Left lung (tissue), 10 donors: ENCODE results near the gene TLK1. TPM values are rescaled to one million over a fixed set of nuclear protein-coding genes. Genes with fewer than 3 reads are reported as not detected.

Source experiments
- ATAC-seq: fragments of 200-7000 bp; cut with Tn5 transposase; one replicate; pipeline ENCODE4 v1.9.1; 2020; ENCODE audit warnings: moderate library complexity
- DNase-seq, 4 donors: peaks; one replicate each; pipeline ENCODE4 v3.0.0-alpha.2; 2013 to 2020
- H3K27ac ChIP-seq, 2 donors: fragments of 200-600 bp; sonication (generic) in 1 of 2; one replicate each; pipeline versions ENCODE4 v1.5.0 to v1.8.0; 2020 to 2021
- H3K27me3 ChIP-seq, 2 donors: fragments of 200-600 bp; sonication (generic) in 1 of 2; one replicate each; pipeline versions ENCODE4 v1.5.0 to v1.8.0; 2020 to 2021
- H3K36me3 ChIP-seq, 2 donors: fragments of 200-600 bp; sonication (generic) in 1 of 2; one replicate each; pipeline versions ENCODE4 v1.5.0 to v1.8.0; 2020 to 2021
- H3K4me1 ChIP-seq, 2 donors: fragments of 200-600 bp; one replicate each; pipeline ENCODE4 v1.8.0; 2021
- H3K4me3 ChIP-seq, 2 donors: fragments of 200-600 bp; sonication (generic) in 1 of 2; one replicate each; pipeline versions ENCODE4 v1.5.0 to v1.8.0; 2020 to 2021; ENCODE audit warnings: mild to moderate bottlenecking in 1 of 2
- H3K9me3 ChIP-seq, 2 donors: fragments of 200-600 bp; sonication (generic) in 1 of 2; one replicate each; pipeline versions ENCODE4 v1.5.0 to v1.8.0; 2020 to 2021
- intact Hi-C, 2 donors: fragments of 100-400 bp; cut with DNase I; formaldehyde crosslinking; loops; one replicate each; pipeline versions ENCODE4 v1.11.2 to v1.14.2; 2022
- polyA plus RNA-seq, 6 donors: library from polyadenylated mRNA; unstranded; fragments of 120-200 nt; gene quantifications; one replicate each; pipeline ENCODE4 v1.2.1, GENCODE V29; 2013; ENCODE audit not compliant: insufficient read length in 6 of 6
- total RNA-seq, 2 donors: library from RNA; stranded (reverse); fragmentation: NEBNext Ultra II Directional; extraction: Animal tissue kit (Norgen Biotek cat#: 25700); gene quantifications; one replicate each; pipeline ENCODE4 v1.2.1, GENCODE V29; 2021
- TF ChIP-seq, protein P1 (sequence below), 2 donors: fragments of 200-600 bp; sonication (generic) in 1 of 2; IDR thresholded peaks; one replicate each; pipeline versions ENCODE4 v1.5.0 to v1.8.0; 2021; ENCODE audit warnings: antibody characterized with exemption in 2 of 2
- donor health status: DM: no; HTN: yes; CAD: no.
- donor health status: DM: no; HTN: no; CAD: no.

Gene TLK1
- total and polyA plus RNA-seq, 8 donors = 35.3 to 49.8 (median 40.4) TPM

DNA sequence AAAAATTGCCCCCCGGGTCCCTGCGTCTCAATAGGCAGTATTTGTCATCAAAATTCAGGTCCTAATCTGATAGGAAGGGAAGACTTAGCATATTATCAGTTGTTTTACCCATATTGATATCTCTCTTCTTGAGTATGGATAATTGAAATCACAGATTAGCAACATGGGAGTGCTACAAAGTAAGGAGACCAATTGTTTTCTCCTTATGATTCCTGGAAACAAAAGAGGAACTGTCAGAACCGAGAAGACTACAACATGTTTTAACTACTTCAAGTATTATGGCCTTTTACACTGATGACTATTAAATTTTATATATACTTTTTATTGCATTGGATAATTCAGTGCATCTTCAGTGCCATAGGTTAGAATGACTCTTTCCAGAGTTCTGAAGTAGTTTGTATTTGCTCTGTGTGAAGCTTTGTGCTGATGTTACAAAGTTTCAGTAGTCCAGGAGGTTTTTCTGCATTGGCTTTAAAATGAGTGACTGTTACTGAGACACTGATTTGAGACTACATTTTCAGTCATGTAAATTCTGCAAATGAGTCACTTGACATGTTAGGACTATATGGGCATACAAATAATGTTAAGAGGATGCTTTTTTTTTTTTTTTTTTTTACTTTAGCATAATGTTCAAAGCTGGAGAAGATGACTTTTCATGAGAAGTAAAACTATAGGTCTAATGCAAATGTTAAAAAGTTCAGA lies 19.7 kb upstream of the TLK1 start:
- H3K4me1 ChIP-seq = no peaks in the 10 kb centered on the region
- H3K9me3 ChIP-seq = no peaks in the 10 kb centered on the region
- H3K36me3 ChIP-seq = no peaks in the 10 kb centered on the region
- ATAC-seq (no peak), DNase-seq (no peak)
- TF ChIP-seq, protein P1, sequence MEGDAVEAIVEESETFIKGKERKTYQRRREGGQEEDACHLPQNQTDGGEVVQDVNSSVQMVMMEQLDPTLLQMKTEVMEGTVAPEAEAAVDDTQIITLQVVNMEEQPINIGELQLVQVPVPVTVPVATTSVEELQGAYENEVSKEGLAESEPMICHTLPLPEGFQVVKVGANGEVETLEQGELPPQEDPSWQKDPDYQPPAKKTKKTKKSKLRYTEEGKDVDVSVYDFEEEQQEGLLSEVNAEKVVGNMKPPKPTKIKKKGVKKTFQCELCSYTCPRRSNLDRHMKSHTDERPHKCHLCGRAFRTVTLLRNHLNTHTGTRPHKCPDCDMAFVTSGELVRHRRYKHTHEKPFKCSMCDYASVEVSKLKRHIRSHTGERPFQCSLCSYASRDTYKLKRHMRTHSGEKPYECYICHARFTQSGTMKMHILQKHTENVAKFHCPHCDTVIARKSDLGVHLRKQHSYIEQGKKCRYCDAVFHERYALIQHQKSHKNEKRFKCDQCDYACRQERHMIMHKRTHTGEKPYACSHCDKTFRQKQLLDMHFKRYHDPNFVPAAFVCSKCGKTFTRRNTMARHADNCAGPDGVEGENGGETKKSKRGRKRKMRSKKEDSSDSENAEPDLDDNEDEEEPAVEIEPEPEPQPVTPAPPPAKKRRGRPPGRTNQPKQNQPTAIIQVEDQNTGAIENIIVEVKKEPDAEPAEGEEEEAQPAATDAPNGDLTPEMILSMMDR (IDR thresholded peaks at IDR 0.05) = no peak
- no peak overlapping the region for H3K4me3 ChIP-seq
- no peaks in the 10 kb centered on the region for H3K27me3 ChIP-seq
- intact Hi-C loops = no loop called here
- H3K27ac ChIP-seq = no peak overlapping the region

DNA sequence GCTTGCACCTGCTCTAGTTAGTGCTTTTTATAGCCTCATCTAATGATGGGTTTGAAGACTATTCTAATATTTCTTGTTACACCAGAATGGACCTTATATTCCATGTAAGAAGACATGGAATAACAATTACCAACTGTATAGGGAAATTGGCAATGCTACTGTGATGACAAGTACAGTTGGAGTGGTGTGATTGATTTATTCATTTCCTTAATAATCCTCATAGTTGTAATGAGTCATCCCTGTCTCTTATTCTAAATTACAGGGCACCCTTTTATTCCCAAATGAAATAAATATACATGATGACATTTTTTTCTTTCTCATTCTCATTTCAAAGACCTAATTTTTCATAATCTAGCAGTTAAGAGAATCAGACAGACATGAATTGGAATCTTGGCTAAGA lies 18.3 kb upstream of the TLK1 start:
- intact Hi-C loops = no loop called here
- no peaks in the 10 kb centered on the region for H3K36me3 ChIP-seq
- ATAC-seq (no peak), DNase-seq (no peak)
- H3K4me1 ChIP-seq = no peaks in the 10 kb centered on the region
- H3K27me3 ChIP-seq = no peaks in the 10 kb centered on the region
- H3K27ac ChIP-seq = no peak overlapping the region
- H3K9me3 ChIP-seq = no peaks in the 10 kb centered on the region
- no peak overlapping the region for H3K4me3 ChIP-seq
- TF ChIP-seq, protein P1 (IDR thresholded peaks at IDR 0.05) = no peak

DNA sequence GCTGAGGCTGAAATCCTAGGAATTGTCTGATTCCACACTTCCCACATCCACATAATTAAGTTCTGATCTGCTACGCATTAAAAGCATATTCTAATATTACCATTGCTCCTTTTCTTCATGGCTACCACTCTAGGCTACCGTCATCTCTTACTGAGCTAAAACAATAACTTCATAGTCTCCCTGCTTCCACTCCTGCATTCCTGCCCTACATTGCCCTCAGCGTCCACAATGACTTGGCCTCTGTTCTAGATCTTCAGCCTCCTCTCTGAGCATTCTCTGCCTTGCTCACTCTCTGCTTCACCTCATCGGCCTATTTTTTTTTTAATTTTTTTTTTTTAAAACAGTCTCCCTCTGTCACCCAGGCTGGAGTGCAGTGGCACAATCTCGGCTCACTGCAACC lies 15.8 kb upstream of the TLK1 start:
- Histone ChIP-seq H3K4me3 (no peak overlapping the region), H3K4me1 (no peaks in the 10 kb centered on the region), H3K36me3 (no peaks in the 10 kb centered on the region), H3K9me3 (no peaks in the 10 kb centered on the region), H3K27me3 (no peaks in the 10 kb centered on the region), H3K27ac (no peak overlapping the region)
- no peak for ATAC-seq
- DNase-seq = no peak
- TF ChIP-seq, protein P1 (IDR thresholded peaks at IDR 0.05) = no peak
- intact Hi-C loops = no loop called here

DNA sequence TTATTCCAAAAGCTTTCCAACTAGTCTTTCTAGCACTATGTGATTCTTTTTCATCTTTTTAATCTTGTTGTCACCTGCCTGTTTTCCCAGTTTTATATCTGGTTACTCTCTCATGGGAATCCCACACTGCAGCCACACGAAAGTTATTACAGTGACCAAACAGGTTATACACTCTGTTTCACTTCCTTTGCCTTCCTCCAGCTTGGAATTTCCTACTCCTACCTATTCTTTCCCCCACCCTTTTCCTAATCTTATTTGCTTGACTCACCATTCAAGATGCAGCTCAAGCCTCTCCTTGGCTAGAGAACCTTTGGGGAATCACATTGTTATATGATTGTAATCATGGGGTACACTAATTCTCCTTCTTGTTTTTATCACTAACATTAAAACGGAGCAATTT lies 13.4 kb upstream of the TLK1 start:
- TF ChIP-seq, protein P1 (IDR thresholded peaks at IDR 0.05) = no peak
- H3K4me3 ChIP-seq = no peak overlapping the region
- intact Hi-C loops = no loop called here
- H3K9me3 ChIP-seq = no peaks in the 10 kb centered on the region
- no peaks in the 10 kb centered on the region for H3K4me1 ChIP-seq
- ATAC-seq (no peak), DNase-seq (no peak)
- H3K27ac ChIP-seq = no peak overlapping the region
- no peaks in the 10 kb centered on the region for H3K36me3 ChIP-seq
- no peaks in the 10 kb centered on the region for H3K27me3 ChIP-seq

DNA sequence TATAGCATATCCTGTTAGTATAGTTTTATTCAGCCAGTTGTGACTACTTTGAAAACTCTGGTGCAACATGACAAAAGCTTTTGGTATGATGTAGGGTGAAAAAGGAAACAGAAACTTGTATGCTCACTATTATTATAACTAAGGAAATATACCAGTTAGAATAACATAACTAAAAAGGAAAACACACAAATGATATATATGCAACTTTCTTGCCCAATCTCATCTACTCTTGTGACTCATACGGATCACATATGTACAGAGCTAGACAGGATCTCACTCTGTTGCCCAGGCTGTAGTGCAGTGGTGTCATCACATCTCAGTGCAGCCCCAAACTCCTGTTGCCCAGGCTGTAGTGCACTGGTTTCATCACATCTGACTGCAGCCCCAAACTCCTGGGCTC lies 12.4 kb upstream of the TLK1 start:
- Histone ChIP-seq H3K4me1 (no peaks in the 10 kb centered on the region), H3K27ac (no peak overlapping the region), H3K36me3 (no peaks in the 10 kb centered on the region), H3K4me3 (no peak overlapping the region), H3K9me3 (no peaks in the 10 kb centered on the region), H3K27me3 (no peaks in the 10 kb centered on the region)
- intact Hi-C loops = no loop called here
- ATAC-seq (no peak), DNase-seq (no peak)
- TF ChIP-seq, protein P1 (IDR thresholded peaks at IDR 0.05) = no peak
